ENCODE measurements around the gene EPHA2. TPM values are rescaled to one million over a fixed set of nuclear protein-coding genes. Genes with fewer than 3 reads are reported as not detected.

Gene EPHA2
- polyA plus RNA-seq, 1 experiment, result 26.5 TPM

GRCh38 chr1:16117936-16118335 lies 37.9 kb downstream of the EPHA2 start:
- CTCF ChIA-PET, result interaction anchor here (1.0 to 1.5 kb wide), 3 partner anchors 10 to 46 kb away, joined by 3 to 10 read pairs (median 4); no protein-coding TSS in a partner anchor
- DNase-seq (ENCODE audit: low read depth), result no peak
- H3K36me3 ChIP-seq (ENCODE audit: control insufficient read depth, insufficient read depth, low read length), result no peaks in the 10 kb centered on the region; the same call in 1 of the 2 replicates
- POLR2A ChIA-PET, result no interaction called here
- H3K27me3 ChIP-seq (ENCODE audit: control insufficient read depth, insufficient read depth, low read length), result no peaks in the 10 kb centered on the region
- no peak overlapping the region for H3K4me3 ChIP-seq (ENCODE audit: low read depth, low read length)
- TF ChIP-seq CTCF (IDR thresholded peaks at IDR 0.05; ENCODE audit: insufficient read depth, low read depth, low read length), result no peak

GRCh38 chr1:16117369-16117768 lies 38.5 kb downstream of the EPHA2 start:
- peak; percentile 26 for DNase-seq (ENCODE audit: low read depth)
- Histone ChIP-seq H3K36me3 (ENCODE audit: control insufficient read depth, insufficient read depth, low read length) (no peaks in the 10 kb centered on the region), H3K4me3 (ENCODE audit: low read depth, low read length) (no peak overlapping the region), H3K27me3 (ENCODE audit: control insufficient read depth, insufficient read depth, low read length) (no peaks in the 10 kb centered on the region)
- POLR2A ChIA-PET, result no interaction called here
- no peak for TF ChIP-seq CTCF (IDR thresholded peaks at IDR 0.05; ENCODE audit: insufficient read depth, low read depth, low read length)
- CTCF ChIA-PET, result interaction anchor here (1.0 to 1.5 kb wide), 3 partner anchors 9 to 46 kb away, joined by 3 to 10 read pairs (median 4); no protein-coding TSS in a partner anchor

- no peaks in the 10 kb centered on the region for H3K36me3 ChIP-seq (ENCODE audit: control insufficient read depth, insufficient read depth, low read length)
- H3K4me3 ChIP-seq (ENCODE audit: low read depth, low read length), result no peak overlapping the region
- H3K27me3 ChIP-seq (ENCODE audit: control insufficient read depth, insufficient read depth, low read length), result no peaks in the 10 kb centered on the region
- no peak for TF ChIP-seq CTCF (IDR thresholded peaks at IDR 0.05; ENCODE audit: insufficient read depth, low read depth, low read length)
- POLR2A ChIA-PET, result no interaction called here
- CTCF ChIA-PET, result no interaction called here
- DNase-seq (ENCODE audit: low read depth), result no peak
Observed at GRCh38 chr1:16116625-16117024, 39.2 kb downstream of the EPHA2 start.

- DNase-seq (ENCODE audit: low read depth), result no peak
- no peak overlapping the region for H3K4me3 ChIP-seq (ENCODE audit: low read depth, low read length)
- H3K36me3 ChIP-seq (ENCODE audit: control insufficient read depth, insufficient read depth, low read length), result no peaks in the 10 kb centered on the region
- TF ChIP-seq CTCF (IDR thresholded peaks at IDR 0.05; ENCODE audit: insufficient read depth, low read depth, low read length), result no peak
- ChIA-PET CTCF (no interaction called here), POLR2A (no interaction called here)
- H3K27me3 ChIP-seq (ENCODE audit: control insufficient read depth, insufficient read depth, low read length), result no peaks in the 10 kb centered on the region
Observed at GRCh38 chr1:16116002-16116401, 39.9 kb downstream of the EPHA2 start.

GRCh38 chr1:16115468-16115983 lies 40.3 kb downstream of the EPHA2 start:
- no peak for TF ChIP-seq CTCF (IDR thresholded peaks at IDR 0.05; ENCODE audit: insufficient read depth, low read depth, low read length)
- Histone ChIP-seq H3K27me3 (ENCODE audit: control insufficient read depth, insufficient read depth, low read length) (no peaks in the 10 kb centered on the region), H3K36me3 (ENCODE audit: control insufficient read depth, insufficient read depth, low read length) (no peaks in the 10 kb centered on the region), H3K4me3 (ENCODE audit: low read depth, low read length) (no peak overlapping the region)
- no peak for DNase-seq (ENCODE audit: low read depth)
- ChIA-PET POLR2A (no interaction called here), CTCF (interaction anchor here (2.7 kb wide), 1 partner anchor 13 kb away, joined by 8 read pairs; no protein-coding TSS in a partner anchor)

Measured in BJ (cell line).